Measurements from ENCODE around the gene MAPK1. TPM values are rescaled to one million over a fixed set of nuclear protein-coding genes. Genes with fewer than 3 reads are reported as not detected.
"Not testable (repeated sequence)": the region's sequence is repeated elsewhere in the genome, so short reads cannot be mapped to it uniquely, and the experiment has no call there.

The MAPK1 gene
- total and polyA plus RNA-seq, 4 donors: 16.3 to 154 (median 54.3) TPM

DNA sequence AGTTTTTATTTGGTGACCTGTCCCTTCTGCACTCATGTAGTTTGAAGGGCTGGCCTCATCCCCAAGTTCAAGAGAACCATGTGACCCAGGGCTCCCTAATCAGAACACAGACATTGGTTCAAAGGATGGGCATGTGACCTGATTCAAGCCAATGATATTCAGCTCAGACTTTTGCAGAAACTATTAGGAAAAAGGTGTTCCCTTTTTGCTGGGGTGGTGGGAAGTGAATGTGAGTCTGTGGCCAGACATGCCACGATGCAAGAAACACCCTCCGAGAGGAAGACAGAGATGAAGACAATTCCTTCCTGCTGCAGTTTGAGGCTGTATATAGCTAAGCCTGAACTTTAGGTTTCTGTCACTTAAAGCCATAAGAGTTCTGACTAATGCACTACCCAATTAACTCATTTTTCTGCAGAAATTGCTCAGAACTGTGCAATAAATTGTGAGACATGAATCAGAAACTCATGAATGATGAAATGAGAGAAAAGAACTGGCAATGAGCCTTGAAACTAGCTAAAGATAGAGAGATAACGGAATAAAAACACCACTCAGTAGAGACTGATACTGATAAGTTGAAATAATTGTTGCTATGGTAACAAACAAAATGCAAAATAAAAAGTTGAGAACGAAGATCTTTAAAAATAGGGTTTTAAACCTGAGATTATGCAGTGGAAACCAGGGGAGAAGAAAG, 9.2 kb upstream of the MAPK1 start:
- Histone ChIP-seq H3K4me3 (no peak overlapping the region), H3K4me1 (ENCODE audit: control insufficient read depth in 5 of 5, insufficient read depth in 5 of 5, low read length in 5 of 5) (peaks cover 0 to 6% (median 0%) of the 10 kb centered on the region in 5 donors), H3K36me3 (ENCODE audit: control insufficient read depth in 4 of 4, insufficient read depth in 4 of 4, low read length in 4 of 4) (no peaks in the 10 kb centered on the region), H3K9ac (ENCODE audit: insufficient read depth in 1 of 2, low read length in 2 of 2) (no peak overlapping the region), H3K27me3 (ENCODE audit: control insufficient read depth in 3 of 3, insufficient read depth in 3 of 3, low read length in 2 of 3) (no peaks in the 10 kb centered on the region), H3K27ac (ENCODE audit: low read depth in 1 of 2, low read length in 1 of 2) (no peak overlapping the region), H3K9me3 (ENCODE audit: control insufficient read depth in 4 of 4, insufficient read depth in 3 of 4, low read length in 3 of 4) (no peaks in the 10 kb centered on the region)
- TF ChIP-seq, protein P1, sequence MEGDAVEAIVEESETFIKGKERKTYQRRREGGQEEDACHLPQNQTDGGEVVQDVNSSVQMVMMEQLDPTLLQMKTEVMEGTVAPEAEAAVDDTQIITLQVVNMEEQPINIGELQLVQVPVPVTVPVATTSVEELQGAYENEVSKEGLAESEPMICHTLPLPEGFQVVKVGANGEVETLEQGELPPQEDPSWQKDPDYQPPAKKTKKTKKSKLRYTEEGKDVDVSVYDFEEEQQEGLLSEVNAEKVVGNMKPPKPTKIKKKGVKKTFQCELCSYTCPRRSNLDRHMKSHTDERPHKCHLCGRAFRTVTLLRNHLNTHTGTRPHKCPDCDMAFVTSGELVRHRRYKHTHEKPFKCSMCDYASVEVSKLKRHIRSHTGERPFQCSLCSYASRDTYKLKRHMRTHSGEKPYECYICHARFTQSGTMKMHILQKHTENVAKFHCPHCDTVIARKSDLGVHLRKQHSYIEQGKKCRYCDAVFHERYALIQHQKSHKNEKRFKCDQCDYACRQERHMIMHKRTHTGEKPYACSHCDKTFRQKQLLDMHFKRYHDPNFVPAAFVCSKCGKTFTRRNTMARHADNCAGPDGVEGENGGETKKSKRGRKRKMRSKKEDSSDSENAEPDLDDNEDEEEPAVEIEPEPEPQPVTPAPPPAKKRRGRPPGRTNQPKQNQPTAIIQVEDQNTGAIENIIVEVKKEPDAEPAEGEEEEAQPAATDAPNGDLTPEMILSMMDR (IDR thresholded peaks at IDR 0.05; ENCODE audit: control extremely low read depth, extremely low read depth): no peak
- peak in 2 of 3 donors; percentile 42 to 54 for DNase-seq
- peak; percentile 47 for ATAC-seq (ENCODE audit: insufficient read depth, low FRiP score)
- whole genome bisulfite sequencing, 2 donors: 21 to 47% methylated on average over 4 of the region's 4 CpGs

DNA sequence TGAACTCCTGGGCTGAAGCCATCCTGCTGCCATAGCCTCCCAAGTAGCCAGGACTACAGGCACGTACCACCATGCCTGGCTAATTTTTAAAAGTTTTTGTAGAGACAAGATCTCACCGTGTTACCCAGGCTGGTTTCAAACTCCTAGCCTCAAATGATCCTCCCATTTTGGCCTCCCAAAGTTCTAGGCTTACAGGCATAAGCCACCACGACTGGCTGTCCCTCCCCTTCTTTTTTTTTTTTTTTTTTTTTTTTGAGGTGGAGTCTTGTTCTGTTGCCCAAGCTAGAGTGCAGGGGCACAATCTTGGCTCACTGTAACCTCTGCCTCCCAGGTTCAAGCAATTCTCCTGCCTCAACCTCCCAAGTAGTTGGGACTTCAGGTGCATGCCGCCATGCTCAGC, 7.5 kb upstream of the MAPK1 start:
- H3K27me3 ChIP-seq (ENCODE audit: control insufficient read depth in 3 of 3, insufficient read depth in 3 of 3, low read length in 2 of 3); H3K9me3 ChIP-seq (ENCODE audit: control insufficient read depth in 4 of 4, insufficient read depth in 3 of 4, low read length in 3 of 4); H3K4me3 ChIP-seq; H3K27ac ChIP-seq (ENCODE audit: low read depth in 1 of 2, low read length in 1 of 2); ATAC-seq (ENCODE audit: insufficient read depth, low FRiP score); H3K4me1 ChIP-seq (ENCODE audit: control insufficient read depth in 5 of 5, insufficient read depth in 5 of 5, low read length in 5 of 5); DNase-seq; H3K36me3 ChIP-seq (ENCODE audit: control insufficient read depth in 4 of 4, insufficient read depth in 4 of 4, low read length in 4 of 4); H3K9ac ChIP-seq (ENCODE audit: insufficient read depth in 1 of 2, low read length in 2 of 2): not testable (repeated sequence)
- 83 to 85% methylated on average over 4 of the region's 4 CpGs for WGBS, 2 donors

DNA sequence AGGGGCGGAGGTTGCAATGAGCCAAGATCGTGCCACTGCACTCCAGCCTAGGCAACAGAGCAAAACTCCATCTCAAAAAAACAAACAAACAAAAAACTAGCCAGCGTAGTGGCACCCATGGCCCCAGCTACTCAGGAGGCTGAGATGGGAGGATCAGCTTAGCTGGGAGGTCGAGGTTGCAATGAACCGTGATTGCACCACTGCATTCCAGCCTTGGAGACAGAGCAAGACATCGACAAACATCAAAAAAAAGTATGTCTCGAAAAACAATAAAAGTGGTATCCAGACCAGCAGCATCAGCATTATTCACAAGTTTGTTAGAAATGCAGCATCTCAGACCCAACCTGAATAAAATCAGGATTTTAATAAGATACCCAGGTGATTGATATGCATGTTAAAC, 6.2 kb upstream of the MAPK1 start:
- Histone ChIP-seq H3K36me3 (ENCODE audit: control insufficient read depth in 4 of 4, insufficient read depth in 4 of 4, low read length in 4 of 4) (no peaks in the 10 kb centered on the region), H3K27me3 (ENCODE audit: control insufficient read depth in 3 of 3, insufficient read depth in 3 of 3, low read length in 2 of 3) (no peaks in the 10 kb centered on the region), H3K9me3 (ENCODE audit: control insufficient read depth in 4 of 4, insufficient read depth in 3 of 4, low read length in 3 of 4) (no peaks in the 10 kb centered on the region), H3K4me1 (ENCODE audit: control insufficient read depth in 5 of 5, insufficient read depth in 5 of 5, low read length in 5 of 5) (peaks cover 0 to 6% (median 0%) of the 10 kb centered on the region in 5 donors), H3K9ac (ENCODE audit: insufficient read depth in 1 of 2, low read length in 2 of 2) (no peak overlapping the region), H3K4me3 (no peak overlapping the region), H3K27ac (ENCODE audit: low read depth in 1 of 2, low read length in 1 of 2) (no peak overlapping the region)
- DNase-seq (no peak), ATAC-seq (ENCODE audit: insufficient read depth, low FRiP score) (no peak)
- 93 to 94% methylated on average over 7 of the region's 7 CpGs for WGBS, 2 donors
- TF ChIP-seq, protein P1 (IDR thresholded peaks at IDR 0.05; ENCODE audit: control extremely low read depth, extremely low read depth): no peak

DNA sequence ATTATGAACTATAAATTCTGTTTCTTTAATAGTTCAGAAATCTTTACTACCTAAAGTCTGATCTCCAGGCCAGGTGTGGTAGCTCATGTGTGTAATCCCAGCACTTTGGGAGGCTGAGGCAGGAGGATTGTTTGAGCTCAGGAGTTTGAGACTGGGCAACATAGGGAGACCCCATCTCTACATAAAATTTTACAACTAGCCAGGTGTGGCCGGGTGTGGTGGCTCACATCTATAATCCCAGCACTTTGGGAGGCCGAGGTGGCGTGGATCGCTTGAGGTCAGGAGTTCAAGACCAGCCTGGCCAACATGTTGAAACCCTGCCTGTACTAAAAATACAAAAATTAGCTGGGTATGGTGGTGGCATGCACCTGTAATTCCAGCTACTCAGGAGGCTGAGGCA, 5.3 kb upstream of the MAPK1 start:
- DNase-seq; H3K27me3 ChIP-seq (ENCODE audit: control insufficient read depth in 3 of 3, insufficient read depth in 3 of 3, low read length in 2 of 3); H3K36me3 ChIP-seq (ENCODE audit: control insufficient read depth in 4 of 4, insufficient read depth in 4 of 4, low read length in 4 of 4); H3K4me3 ChIP-seq; H3K4me1 ChIP-seq (ENCODE audit: control insufficient read depth in 5 of 5, insufficient read depth in 5 of 5, low read length in 5 of 5); ATAC-seq (ENCODE audit: insufficient read depth, low FRiP score); H3K9ac ChIP-seq (ENCODE audit: insufficient read depth in 1 of 2, low read length in 2 of 2); H3K27ac ChIP-seq (ENCODE audit: low read depth in 1 of 2, low read length in 1 of 2); H3K9me3 ChIP-seq (ENCODE audit: control insufficient read depth in 4 of 4, insufficient read depth in 3 of 4, low read length in 3 of 4): not testable (repeated sequence)
- WGBS, 2 donors: 98 to 99% methylated on average over 4 of the region's 4 CpGs

Data from lung (tissue), 12 donors.